Type B pancreatic cell (in vitro differentiated cells): ENCODE measurements around the gene TRIM45. TPM values are rescaled to one million over a fixed set of nuclear protein-coding genes. Genes with fewer than 3 reads are reported as not detected.

Experiments
- DNase-seq: peaks from one replicate; pipeline ENCODE4 v3.0.0; 2021; ENCODE audit warnings: mixed read lengths; ENCODE audit not compliant: unreplicated experiment; ENCODE audit errors: extremely low spot score
- H3K27ac Mint-ChIP-seq: 2 replicates; pipeline ENCODE4 v1.8.0; 2021; ENCODE audit warnings: mild to moderate bottlenecking, mixed read lengths
- H3K27me3 Mint-ChIP-seq: 2 replicates; pipeline ENCODE4 v1.8.0; 2021; ENCODE audit warnings: mixed read lengths
- H3K36me3 Mint-ChIP-seq: 2 replicates; pipeline ENCODE4 v1.8.0; 2021; ENCODE audit warnings: mixed read lengths
- H3K4me1 Mint-ChIP-seq: one replicate; pipeline ENCODE4 v1.8.0; 2021; ENCODE audit warnings: mixed read lengths; ENCODE audit not compliant: unreplicated experiment
- H3K4me3 Mint-ChIP-seq: 2 replicates; pipeline ENCODE4 v1.8.0; 2021; ENCODE audit warnings: mild to moderate bottlenecking, mixed read lengths
- H3K9me3 Mint-ChIP-seq: 2 replicates; pipeline ENCODE4 v1.8.0; 2021; ENCODE audit warnings: mixed read lengths
- total RNA-seq: library from RNA; stranded (reverse); gene quantifications from 2 replicates; pipeline ENCODE4 v1.2.1, GENCODE V29; 2021; ENCODE audit warnings: low replicate concordance
- TF ChIP-seq, protein P1 (sequence below): fragments of 200-600 bp; sonication (generic); conservative IDR thresholded peaks from 2 replicates; pipeline ENCODE4 v1.5.0; 2021; ENCODE audit warnings: antibody characterized with exemption, mild to moderate bottlenecking

The TRIM45 gene
- total RNA-seq, 1 donor from 2014 or later: 23.3 TPM

DNA sequence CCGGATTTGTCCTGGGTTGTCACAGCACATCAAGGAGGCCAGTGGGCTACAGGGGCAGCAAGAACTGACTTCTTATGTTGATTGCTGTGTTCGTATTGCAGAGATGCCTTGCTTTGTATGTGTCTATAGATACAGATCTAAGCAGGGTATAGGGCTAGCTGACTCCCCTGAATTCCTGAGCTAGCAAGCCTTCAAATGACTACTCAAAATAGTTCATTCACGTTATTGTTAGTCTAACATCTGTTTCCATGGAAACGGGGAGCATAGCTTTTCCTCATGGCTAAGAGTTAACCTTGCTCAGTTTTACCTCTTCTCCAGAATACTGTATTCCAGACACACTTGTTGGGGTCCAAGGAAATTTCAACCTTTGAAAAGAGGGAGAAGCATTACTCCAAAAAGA, 24.1 kb downstream of the TRIM45 start:
- Mint-ChIP-seq H3K9me3 (no peaks in the 10 kb centered on the region), H3K4me3 (no peak overlapping the region), H3K27ac (peak overlapping the region; percentile 61), H3K27me3 (no peaks in the 10 kb centered on the region), H3K36me3 (peaks cover 36% of the 10 kb centered on the region), H3K4me1 (peaks cover 22% of the 10 kb centered on the region)
- no peak for DNase-seq
- TF ChIP-seq, protein P1, sequence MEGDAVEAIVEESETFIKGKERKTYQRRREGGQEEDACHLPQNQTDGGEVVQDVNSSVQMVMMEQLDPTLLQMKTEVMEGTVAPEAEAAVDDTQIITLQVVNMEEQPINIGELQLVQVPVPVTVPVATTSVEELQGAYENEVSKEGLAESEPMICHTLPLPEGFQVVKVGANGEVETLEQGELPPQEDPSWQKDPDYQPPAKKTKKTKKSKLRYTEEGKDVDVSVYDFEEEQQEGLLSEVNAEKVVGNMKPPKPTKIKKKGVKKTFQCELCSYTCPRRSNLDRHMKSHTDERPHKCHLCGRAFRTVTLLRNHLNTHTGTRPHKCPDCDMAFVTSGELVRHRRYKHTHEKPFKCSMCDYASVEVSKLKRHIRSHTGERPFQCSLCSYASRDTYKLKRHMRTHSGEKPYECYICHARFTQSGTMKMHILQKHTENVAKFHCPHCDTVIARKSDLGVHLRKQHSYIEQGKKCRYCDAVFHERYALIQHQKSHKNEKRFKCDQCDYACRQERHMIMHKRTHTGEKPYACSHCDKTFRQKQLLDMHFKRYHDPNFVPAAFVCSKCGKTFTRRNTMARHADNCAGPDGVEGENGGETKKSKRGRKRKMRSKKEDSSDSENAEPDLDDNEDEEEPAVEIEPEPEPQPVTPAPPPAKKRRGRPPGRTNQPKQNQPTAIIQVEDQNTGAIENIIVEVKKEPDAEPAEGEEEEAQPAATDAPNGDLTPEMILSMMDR: no peak

DNA sequence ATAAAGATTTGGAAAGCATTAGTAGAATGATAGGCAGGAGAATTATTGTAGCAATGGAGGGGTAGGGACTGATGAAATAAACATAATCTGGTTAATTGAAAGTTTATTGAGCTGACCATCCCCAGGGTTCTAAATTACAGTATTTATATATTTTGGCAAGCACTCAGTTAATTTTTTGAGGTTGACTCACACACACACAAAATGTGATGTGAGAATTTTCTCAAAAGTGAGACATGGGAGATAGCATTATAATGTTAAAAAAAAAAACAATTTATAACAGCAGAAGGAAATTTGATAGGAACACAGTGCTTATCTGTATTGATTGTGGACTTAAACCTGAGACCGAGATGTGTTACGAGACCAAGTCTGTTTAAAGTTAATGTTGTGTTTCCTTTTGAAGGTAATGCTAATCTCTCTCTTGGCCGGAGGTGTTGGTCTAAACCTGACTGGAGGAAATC, 24.6 kb downstream of the TRIM45 start:
- peak overlapping the region; percentile 61 for H3K27ac Mint-ChIP-seq
- peaks cover 23% of the 10 kb centered on the region for H3K4me1 Mint-ChIP-seq
- no peaks in the 10 kb centered on the region for H3K27me3 Mint-ChIP-seq
- H3K36me3 Mint-ChIP-seq: peaks cover 32% of the 10 kb centered on the region
- TF ChIP-seq, protein P1: no peak
- no peaks in the 10 kb centered on the region for H3K9me3 Mint-ChIP-seq
- no peak for DNase-seq
- H3K4me3 Mint-ChIP-seq: no peak overlapping the region

DNA sequence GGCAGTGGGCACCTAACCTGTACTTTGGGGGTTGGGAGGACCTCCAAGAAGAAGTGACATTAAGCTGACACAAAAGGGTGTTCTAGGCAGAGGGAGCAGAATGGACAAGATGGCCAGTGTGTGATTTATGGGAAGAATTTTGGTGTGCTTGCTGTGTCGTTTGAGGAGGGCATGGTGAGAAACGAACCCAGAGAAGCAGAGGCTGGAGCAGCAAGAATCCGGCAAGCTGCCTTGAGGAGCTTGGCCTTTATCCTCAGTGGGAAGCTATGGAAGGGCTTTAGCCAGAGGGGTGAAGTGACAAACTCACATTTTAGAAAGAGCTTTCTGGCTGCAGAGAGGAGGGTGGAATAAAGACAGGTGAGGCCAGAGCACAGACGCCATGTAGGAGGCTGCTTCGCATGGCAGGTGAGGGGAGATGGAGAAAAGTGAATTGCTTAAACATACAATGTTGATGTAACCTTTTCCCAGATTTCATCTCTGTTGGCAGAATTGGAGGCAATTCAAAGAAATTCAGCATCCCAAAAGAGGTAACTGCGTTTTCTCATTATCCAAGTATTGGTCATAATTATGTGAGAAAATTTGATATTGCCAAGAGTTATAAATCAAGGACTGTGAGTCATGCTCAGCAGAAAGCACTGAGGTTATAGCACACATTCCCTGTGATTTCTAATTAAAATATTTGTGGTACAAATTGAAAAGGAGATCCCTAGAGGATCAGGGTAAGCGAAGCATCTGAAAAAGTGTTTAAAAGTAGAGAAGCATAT, 26.5 kb downstream of the TRIM45 start:
- Mint-ChIP-seq H3K4me1 (peaks cover 23% of the 10 kb centered on the region), H3K36me3 (peaks cover 36% of the 10 kb centered on the region), H3K27ac (peak overlapping the region; percentile 89)

DNA sequence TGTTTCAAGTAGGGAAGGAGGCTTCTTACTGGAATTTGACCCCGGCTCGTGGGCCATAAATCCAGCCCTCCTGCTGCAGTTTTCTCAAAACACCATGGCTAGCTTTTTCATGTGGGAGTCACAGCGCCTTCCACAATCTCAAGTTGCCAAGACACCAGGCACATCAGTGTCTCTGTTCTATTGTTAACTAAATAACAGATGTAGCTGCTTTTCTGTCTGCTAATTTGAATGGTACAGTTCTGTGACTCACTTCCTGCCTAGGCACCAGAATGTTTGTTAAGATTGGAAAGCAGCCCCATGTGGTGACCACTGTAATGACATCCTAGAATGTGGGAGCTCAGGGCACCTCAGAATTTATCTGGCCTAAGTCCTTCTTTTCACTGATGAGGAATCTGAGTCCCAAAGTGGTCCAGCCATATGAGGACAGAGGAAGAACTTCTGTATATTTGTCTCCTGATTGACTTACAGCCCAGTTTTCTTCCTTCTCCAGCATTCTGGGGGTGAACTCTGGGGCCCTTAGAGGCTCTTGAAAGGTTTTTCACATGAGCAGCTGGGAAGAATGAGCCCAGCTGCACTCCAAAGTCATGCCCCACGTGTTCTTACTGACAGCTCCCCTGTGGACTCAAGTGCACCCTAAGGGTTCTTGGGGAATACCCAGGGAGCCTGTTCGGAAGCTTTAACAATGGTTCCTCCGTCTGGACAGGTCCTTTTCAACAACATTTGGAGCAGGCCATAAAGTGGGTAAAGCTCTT, 27.5 kb downstream of the TRIM45 start:
- Mint-ChIP-seq H3K4me3 (no peak overlapping the region), H3K27ac (peak overlapping the region; percentile 89), H3K9me3 (no peaks in the 10 kb centered on the region), H3K27me3 (no peaks in the 10 kb centered on the region), H3K4me1 (peaks cover 23% of the 10 kb centered on the region), H3K36me3 (peaks cover 29% of the 10 kb centered on the region)
- TF ChIP-seq, protein P1: peak; percentile 61
- no peak for DNase-seq

More for the DNA sequence above, 26.5 kb downstream of the TRIM45 start:
- Mint-ChIP-seq H3K27me3 (no peaks in the 10 kb centered on the region), H3K9me3 (no peaks in the 10 kb centered on the region), H3K4me3 (no peak overlapping the region)
- DNase-seq: no peak
- TF ChIP-seq, protein P1: no peak

DNA sequence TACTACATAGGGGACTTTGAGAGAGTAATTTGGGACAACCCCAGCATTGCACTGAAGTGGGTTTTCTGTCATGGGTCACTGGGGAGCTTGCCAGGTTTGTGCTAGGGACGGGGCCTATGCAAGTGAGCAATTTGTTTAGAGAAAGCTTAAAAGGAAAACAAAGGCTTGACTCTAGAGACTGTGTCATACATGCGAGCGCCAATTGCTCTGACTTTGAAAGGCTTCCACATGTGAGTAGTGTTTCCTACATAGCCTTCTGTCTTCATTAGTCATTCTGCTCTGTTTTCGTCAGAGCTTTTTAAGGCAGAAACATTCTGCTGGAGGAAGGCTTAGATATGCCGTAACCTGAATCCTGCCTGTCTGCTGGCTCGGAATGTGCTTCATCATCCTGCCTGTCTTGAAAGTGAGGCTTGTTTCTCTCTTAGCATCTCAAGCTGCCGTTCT, 28.4 kb downstream of the TRIM45 start:
- H3K27ac Mint-ChIP-seq: peak overlapping the region; percentile 89
- H3K36me3 Mint-ChIP-seq: peaks cover 29% of the 10 kb centered on the region
- no peaks in the 10 kb centered on the region for H3K27me3 Mint-ChIP-seq
- H3K9me3 Mint-ChIP-seq: no peaks in the 10 kb centered on the region
- TF ChIP-seq, protein P1: no peak
- H3K4me3 Mint-ChIP-seq: no peak overlapping the region
- DNase-seq: no peak
- peaks cover 23% of the 10 kb centered on the region for H3K4me1 Mint-ChIP-seq
